IPS DF 19.7 (cell line): Measurements from ENCODE around the gene CHCHD6.

Source experiments
- DNase-seq: peaks from one replicate; pipeline ENCODE4 v3.0.0-alpha.2; 2013; ENCODE audit warnings: low read depth, low spot score

Gene CHCHD6

GRCh38 chr3:126668450-126669401, 35.3 kb upstream of the CHCHD6 start:
- DNase-seq: no peak

- no peak for DNase-seq
Observed at GRCh38 chr3:126671521-126671920, 32.5 kb upstream of the CHCHD6 start.

GRCh38 chr3:126672340-126672739, 31.7 kb upstream of the CHCHD6 start:
- no peak for DNase-seq

- no peak for DNase-seq
Observed at GRCh38 chr3:126672741-126673140, 31.3 kb upstream of the CHCHD6 start.

GRCh38 chr3:126676919-126677705, 26.9 kb upstream of the CHCHD6 start:
- DNase-seq: no peak

- no peak for DNase-seq
Observed at GRCh38 chr3:126677862-126678503, 26.1 kb upstream of the CHCHD6 start.

GRCh38 chr3:126678693-126679317, 25.2 kb upstream of the CHCHD6 start:
- no peak for DNase-seq

- peak; percentile 38 for DNase-seq
Observed at GRCh38 chr3:126679318-126679751, 24.7 kb upstream of the CHCHD6 start.

- DNase-seq: no peak
Observed at GRCh38 chr3:126679831-126680666, 24.0 kb upstream of the CHCHD6 start.

- no peak for DNase-seq
Observed at GRCh38 chr3:126680667-126681055, 23.4 kb upstream of the CHCHD6 start.

GRCh38 chr3:126682009-126682408, 22.0 kb upstream of the CHCHD6 start:
- DNase-seq: no peak

- DNase-seq: no peak
Observed at GRCh38 chr3:126683069-126683468, 21.0 kb upstream of the CHCHD6 start.

GRCh38 chr3:126684218-126684751, 19.8 kb upstream of the CHCHD6 start:
- no peak for DNase-seq

- no peak for DNase-seq
Observed at GRCh38 chr3:126685021-126685420, 19.0 kb upstream of the CHCHD6 start.

GRCh38 chr3:126685493-126685892, 18.5 kb upstream of the CHCHD6 start:
- no peak for DNase-seq

GRCh38 chr3:126691765-126692164, 12.3 kb upstream of the CHCHD6 start:
- DNase-seq: no peak

GRCh38 chr3:126692858-126693257, 11.2 kb upstream of the CHCHD6 start:
- DNase-seq: no peak

GRCh38 chr3:126693921-126694320, 10.1 kb upstream of the CHCHD6 start:
- no peak for DNase-seq

- no peak for DNase-seq
Observed at GRCh38 chr3:126696701-126697267, 7.3 kb upstream of the CHCHD6 start.

- DNase-seq: no peak
Observed at GRCh38 chr3:126699011-126699410, 5.0 kb upstream of the CHCHD6 start.
